Breast epithelium (tissue), 4 donors: ENCODE measurements around the gene NOX5. TPM values are rescaled to one million over a fixed set of nuclear protein-coding genes. Genes with fewer than 3 reads are reported as not detected.

Source experiments
- DNase-seq, 2 donors: peaks; one replicate each; pipeline ENCODE4 v3.0.0-alpha.2; 2019; ENCODE audit warnings: low spot score in 2 of 2
- H3K27ac ChIP-seq, 2 donors: fragments of 200-600 bp; sonication (generic) in 1 of 2; one replicate each; pipeline ENCODE4 v1.5.1; 2016 to 2019; ENCODE audit warnings: mild to moderate bottlenecking in 1 of 2
- H3K27me3 ChIP-seq, 2 donors: fragments of 200-600 bp; sonication (generic) in 1 of 2; one replicate each; pipeline versions ENCODE4 v1.5.1 to v1.6.0; 2017 to 2019; ENCODE audit warnings: control low read depth in 1 of 2, mild to moderate bottlenecking in 1 of 2
- H3K36me3 ChIP-seq: fragments of 200-600 bp; one replicate; pipeline ENCODE4 v1.5.1; 2019
- H3K4me1 ChIP-seq, 2 donors: fragments of 200-600 bp; sonication (generic); one replicate each; pipeline ENCODE4 v1.5.1; 2016 to 2019; ENCODE audit warnings: control low read depth in 1 of 2
- H3K4me3 ChIP-seq, 3 donors: fragments of 200-600 bp; sonication (generic); 1 replicate in 2 of 3; 2 replicates in 1 of 3; pipeline ENCODE4 v1.5.1; 2016 to 2019; ENCODE audit warnings: mild to moderate bottlenecking in 3 of 3, moderate library complexity in 2 of 3
- H3K9me3 ChIP-seq, 2 donors: fragments of 200-600 bp; sonication (generic) in 1 of 2; one replicate each; pipeline ENCODE4 v1.5.1; 2016 to 2019; ENCODE audit warnings: control low read depth in 1 of 2
- POLR2A ChIP-seq: fragments of 450-650 bp; IDR thresholded peaks from one replicate; pipeline ENCODE4 v1.6.1; 2016; ENCODE audit warnings: antibody characterized with exemption, mild to moderate bottlenecking, moderate library complexity
- POLR2AphosphoS5 ChIP-seq, 3 donors: sonication (generic); formaldehyde crosslinking; IDR thresholded peaks; one replicate each; pipeline ENCODE4 v1.6.1; 2017; ENCODE audit warnings: antibody characterized with exemption in 3 of 3
- intact Hi-C: fragments of 100-400 bp; cut with DNase I; formaldehyde crosslinking; loops from one replicate; pipeline ENCODE4 v1.15.1; 2023; ENCODE audit warnings: low total_unique reads
- total RNA-seq, 3 donors: library from RNA; depleted of rRNA; stranded (reverse); fragments of >200 nt; gene quantifications; one replicate each; pipeline ENCODE4 v1.1.0, GENCODE V29; 2016
- TF ChIP-seq, protein P1 (sequence below), 3 donors: fragments of 450-650 bp; IDR thresholded peaks; one replicate each; pipeline ENCODE4 v1.5.1; 2016 to 2017; ENCODE audit warnings: antibody characterized with exemption in 3 of 3, mild to moderate bottlenecking in 3 of 3, moderate library complexity in 3 of 3

The NOX5 gene
- total RNA-seq, 3 donors from 2014 or later = 1.0 to 2.6 (median 1.9) TPM

GRCh38 chr15:69094124-69094921 lies 79.8 kb downstream of the NOX5 start:
- H3K9me3 ChIP-seq = no peaks in the 10 kb centered on the region
- no peak for DNase-seq
- H3K4me1 ChIP-seq = no peaks in the 10 kb centered on the region
- H3K27ac ChIP-seq = no peak overlapping the region
- no peaks in the 10 kb centered on the region for H3K36me3 ChIP-seq
- TF ChIP-seq POLR2A = no peak
- TF ChIP-seq, protein P1, sequence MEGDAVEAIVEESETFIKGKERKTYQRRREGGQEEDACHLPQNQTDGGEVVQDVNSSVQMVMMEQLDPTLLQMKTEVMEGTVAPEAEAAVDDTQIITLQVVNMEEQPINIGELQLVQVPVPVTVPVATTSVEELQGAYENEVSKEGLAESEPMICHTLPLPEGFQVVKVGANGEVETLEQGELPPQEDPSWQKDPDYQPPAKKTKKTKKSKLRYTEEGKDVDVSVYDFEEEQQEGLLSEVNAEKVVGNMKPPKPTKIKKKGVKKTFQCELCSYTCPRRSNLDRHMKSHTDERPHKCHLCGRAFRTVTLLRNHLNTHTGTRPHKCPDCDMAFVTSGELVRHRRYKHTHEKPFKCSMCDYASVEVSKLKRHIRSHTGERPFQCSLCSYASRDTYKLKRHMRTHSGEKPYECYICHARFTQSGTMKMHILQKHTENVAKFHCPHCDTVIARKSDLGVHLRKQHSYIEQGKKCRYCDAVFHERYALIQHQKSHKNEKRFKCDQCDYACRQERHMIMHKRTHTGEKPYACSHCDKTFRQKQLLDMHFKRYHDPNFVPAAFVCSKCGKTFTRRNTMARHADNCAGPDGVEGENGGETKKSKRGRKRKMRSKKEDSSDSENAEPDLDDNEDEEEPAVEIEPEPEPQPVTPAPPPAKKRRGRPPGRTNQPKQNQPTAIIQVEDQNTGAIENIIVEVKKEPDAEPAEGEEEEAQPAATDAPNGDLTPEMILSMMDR (IDR thresholded peaks at IDR 0.05) = no peak
- TF ChIP-seq POLR2AphosphoS5 (IDR thresholded peaks at IDR 0.05) = no peak
- no peaks in the 10 kb centered on the region for H3K27me3 ChIP-seq
- no peak overlapping the region for H3K4me3 ChIP-seq
- intact Hi-C loops = no loop called here

DNA sequence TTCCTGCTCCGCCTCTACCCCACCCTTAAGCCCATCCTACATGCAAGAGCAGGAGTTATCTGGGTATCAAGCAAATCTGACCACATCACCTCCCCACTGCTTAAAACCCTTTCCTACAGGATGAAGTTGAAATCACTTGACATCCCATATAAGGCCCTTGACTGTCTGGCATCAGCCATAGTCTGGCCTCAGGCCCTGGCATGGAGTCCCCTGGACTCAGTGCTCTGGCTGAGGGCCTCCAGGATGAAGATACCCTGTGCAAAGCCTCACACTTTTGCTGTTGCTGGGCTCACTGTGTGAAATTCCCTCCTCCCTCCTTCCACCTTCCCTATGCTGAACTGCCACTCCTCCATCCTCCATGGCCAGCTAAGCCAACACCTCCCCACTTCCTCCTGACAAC lies 80.8 kb downstream of the NOX5 start:
- intact Hi-C loops = loop anchor here (5.0 kb wide), 1 partner anchor 42 kb away; no protein-coding TSS in a partner anchor
- TF ChIP-seq POLR2A = no peak

GRCh38 chr15:69096196-69096595 lies 81.7 kb downstream of the NOX5 start:
- H3K4me1 ChIP-seq = no peaks in the 10 kb centered on the region
- H3K27me3 ChIP-seq = no peaks in the 10 kb centered on the region
- no peak overlapping the region for H3K4me3 ChIP-seq
- DNase-seq = no peak
- no peak overlapping the region for H3K27ac ChIP-seq
- intact Hi-C loops = loop anchor here (5.0 kb wide), 1 partner anchor 41 kb away; no protein-coding TSS in a partner anchor
- no peaks in the 10 kb centered on the region for H3K36me3 ChIP-seq
- TF ChIP-seq, protein P1 (IDR thresholded peaks at IDR 0.05) = no peak
- TF ChIP-seq POLR2A (no peak), POLR2AphosphoS5 (IDR thresholded peaks at IDR 0.05) (no peak)
- H3K9me3 ChIP-seq = no peaks in the 10 kb centered on the region

More for the DNA sequence above, 80.8 kb downstream of the NOX5 start:
- Histone ChIP-seq H3K27me3 (no peaks in the 10 kb centered on the region), H3K4me1 (no peaks in the 10 kb centered on the region), H3K27ac (no peak overlapping the region), H3K9me3 (no peaks in the 10 kb centered on the region), H3K36me3 (no peaks in the 10 kb centered on the region), H3K4me3 (no peak overlapping the region)
- DNase-seq = no peak

DNA sequence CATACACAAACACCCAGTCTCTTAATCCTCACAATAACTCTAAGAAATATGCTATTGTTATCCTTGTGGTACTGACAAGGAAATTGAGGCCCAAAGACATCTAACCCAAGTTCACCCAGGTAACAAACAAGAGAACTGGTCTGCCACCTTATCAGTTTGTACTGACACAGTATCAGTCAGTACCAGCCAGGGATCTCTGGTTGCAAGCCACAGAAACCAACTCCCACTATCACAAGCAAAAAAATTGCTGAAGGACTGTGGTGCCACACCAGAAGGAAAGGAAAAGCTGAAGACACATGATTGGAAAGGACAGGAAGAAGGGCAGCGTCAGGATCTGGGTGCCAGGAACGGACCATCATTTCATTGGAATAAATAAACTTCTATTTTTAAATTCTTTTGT lies 82.1 kb downstream of the NOX5 start:
- Histone ChIP-seq H3K36me3 (no peaks in the 10 kb centered on the region), H3K4me1 (no peaks in the 10 kb centered on the region), H3K27ac (no peak overlapping the region), H3K9me3 (no peaks in the 10 kb centered on the region), H3K4me3 (no peak overlapping the region), H3K27me3 (no peaks in the 10 kb centered on the region)
- no peak for DNase-seq
- TF ChIP-seq, protein P1 (IDR thresholded peaks at IDR 0.05) = no peak
- TF ChIP-seq POLR2AphosphoS5 (IDR thresholded peaks at IDR 0.05) (no peak), POLR2A (no peak)
- intact Hi-C loops = loop anchor here (5.0 kb wide), 1 partner anchor 41 kb away; no protein-coding TSS in a partner anchor

DNA sequence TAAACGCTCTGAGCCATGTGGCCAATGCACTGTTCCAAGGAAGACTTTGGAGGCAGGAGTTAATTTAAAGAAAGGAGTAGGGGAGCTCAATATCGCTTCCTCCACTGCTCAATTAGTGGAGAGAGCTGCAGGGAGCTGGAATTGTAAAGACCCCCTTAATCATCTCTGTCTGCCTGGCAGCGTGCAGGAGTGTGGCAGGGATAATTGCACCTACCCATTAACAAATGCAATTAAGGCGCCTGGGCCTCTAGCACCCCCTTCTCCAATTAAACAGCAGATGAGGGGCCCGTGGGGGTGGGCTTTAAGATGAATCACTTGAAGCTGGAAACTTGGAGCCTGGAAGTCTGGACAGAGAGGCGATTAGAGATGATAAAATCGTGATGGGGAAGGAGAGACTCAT lies 84.3 kb downstream of the NOX5 start:
- intact Hi-C loops = loop anchor here (5.0 kb wide), 1 partner anchor 39 kb away; no protein-coding TSS in a partner anchor
- TF ChIP-seq, protein P1 (IDR thresholded peaks at IDR 0.05) = no peak
- TF ChIP-seq POLR2AphosphoS5 (IDR thresholded peaks at IDR 0.05) (no peak), POLR2A (no peak)
- DNase-seq = no peak

More for the DNA sequence above, 84.3 kb downstream of the NOX5 start:
- H3K4me1 ChIP-seq = no peaks in the 10 kb centered on the region
- H3K36me3 ChIP-seq = no peaks in the 10 kb centered on the region
- H3K4me3 ChIP-seq = no peak overlapping the region
- H3K9me3 ChIP-seq = no peaks in the 10 kb centered on the region
- no peak overlapping the region for H3K27ac ChIP-seq
- no peaks in the 10 kb centered on the region for H3K27me3 ChIP-seq
